Esophagus muscularis mucosa (tissue), 4 donors: ENCODE measurements around the gene CLIP4. TPM values are rescaled to one million over a fixed set of nuclear protein-coding genes. Genes with fewer than 3 reads are reported as not detected.
A peak's percentile ranks its signal among the peaks of the same experiment; 100 is the strongest.

Experiments
- DNase-seq: peaks from one replicate; pipeline ENCODE4 v3.0.0-alpha.2; 2017; ENCODE audit errors: extremely low spot score
- H3K27ac ChIP-seq, 4 donors: fragments of 200-600 bp; sonication (generic); replicated peaks in 1 of 4; 1 replicate in 3 of 4; 2 replicates in 1 of 4; pipeline ENCODE4 v1.5.1; 2016 to 2019; ENCODE audit warnings: mild to moderate bottlenecking in 1 of 4
- H3K27me3 ChIP-seq, 4 donors: fragments of 200-600 bp; sonication (generic); one replicate each; pipeline versions ENCODE4 v1.5.1 to v1.6.0; 2016 to 2019
- H3K36me3 ChIP-seq, 4 donors: fragments of 200-600 bp; sonication (generic); one replicate each; pipeline ENCODE4 v1.5.1; 2016 to 2019
- H3K4me1 ChIP-seq, 4 donors: fragments of 200-600 bp; sonication (generic); one replicate each; pipeline ENCODE4 v1.5.1; 2016 to 2019
- H3K4me3 ChIP-seq, 4 donors: fragments of 200-600 bp; sonication (generic); 1 replicate in 2 of 4; 2 replicates in 2 of 4; pipeline ENCODE4 v1.5.1; 2016 to 2019; ENCODE audit warnings: mild to moderate bottlenecking in 4 of 4, moderate library complexity in 1 of 4
- H3K9me3 ChIP-seq, 4 donors: fragments of 200-600 bp; sonication (generic); 1 replicate in 3 of 4; 2 replicates in 1 of 4; pipeline ENCODE4 v1.5.1; 2016 to 2019
- CTCF ChIP-seq, 3 experiments: fragments of 200-600 bp in 2 of 3; fragments of 450-650 bp in 1 of 3; sonication (generic) in 2 of 3; IDR thresholded peaks; one replicate each; pipeline ENCODE4 v1.5.1; 2017 to 2019; ENCODE audit warnings: antibody characterized with exemption in 3 of 3, mild to moderate bottlenecking in 2 of 3, moderate library complexity in 1 of 3
- EP300 ChIP-seq: sonication (generic); formaldehyde crosslinking; IDR thresholded peaks from one replicate; pipeline ENCODE4 v1.6.1; 2017; ENCODE audit warnings: antibody characterized with exemption
- POLR2A ChIP-seq: fragments of 450-650 bp; IDR thresholded peaks from one replicate; pipeline ENCODE4 v1.6.1; 2017; ENCODE audit warnings: antibody characterized with exemption, moderate library complexity, mild to moderate bottlenecking, low read depth
- POLR2AphosphoS5 ChIP-seq, 2 donors: sonication (generic); formaldehyde crosslinking; IDR thresholded peaks; one replicate each; pipeline ENCODE4 v1.6.1; 2017; ENCODE audit warnings: antibody characterized with exemption in 2 of 2
- WGBS: methylation state at CpG from one replicate; pipeline ENCODE4 v1.1.5; 2018; 5-methylcytosine and 5-hydroxymethylcytosine counted together
- intact Hi-C: fragments of 100-400 bp; cut with DNase I; formaldehyde crosslinking; loops from one replicate; pipeline ENCODE4 v1.15.1; 2023
- total RNA-seq, 4 donors: library from RNA; depleted of rRNA; stranded (reverse); fragments of >200 nt; gene quantifications; one replicate each; pipeline versions ENCODE4 v1.1.0 to v1.2.1, GENCODE V29; 2016

Gene CLIP4
- total RNA-seq, 4 donors from 2014 or later: 58.5 to 83.1 (median 66.8) TPM

GRCh38 chr2:29196792-29197788, 81.9 kb downstream of the CLIP4 start:
- Histone ChIP-seq H3K27ac (no peak overlapping the region), H3K27me3 (no peaks in the 10 kb centered on the region), H3K9me3 (no peaks in the 10 kb centered on the region), H3K36me3 (peaks cover 0 to 15% (median 0%) of the 10 kb centered on the region in 4 donors), H3K4me1 (peaks cover 0 to 7% (median 0%) of the 10 kb centered on the region in 4 donors), H3K4me3 (no peak overlapping the region)
- no peak for DNase-seq
- intact Hi-C loops: loop anchor here (2.0 kb wide), 1 partner anchor 236 kb away; no protein-coding TSS in a partner anchor
- 32% methylated on average over 14 of the region's 14 CpGs for WGBS
- TF ChIP-seq CTCF (IDR thresholded peaks at IDR 0.05) (peak; percentile 72 to 76 (median 74)), EP300 (no peak), POLR2AphosphoS5 (IDR thresholded peaks at IDR 0.05) (peak in 1 of 2 donors; percentile 23), POLR2A (no peak)

- Histone ChIP-seq H3K4me1 (peaks cover 0 to 2% (median 0%) of the 10 kb centered on the region in 4 donors), H3K27me3 (no peaks in the 10 kb centered on the region), H3K36me3 (peaks cover 0 to 14% (median 0%) of the 10 kb centered on the region in 4 donors), H3K9me3 (no peaks in the 10 kb centered on the region), H3K4me3 (no peak overlapping the region), H3K27ac (no peak overlapping the region)
- 54% methylated on average over 5 of the region's 5 CpGs for whole genome bisulfite sequencing
- no peak for DNase-seq
- no peak for TF ChIP-seq CTCF (IDR thresholded peaks at IDR 0.05)
- no peak for TF ChIP-seq POLR2A
- no peak for TF ChIP-seq EP300
- no peak for TF ChIP-seq POLR2AphosphoS5 (IDR thresholded peaks at IDR 0.05)
- intact Hi-C loops: no loop called here
Measured at GRCh38 chr2:29201979-29202378, 86.8 kb downstream of the CLIP4 start.

- TF ChIP-seq EP300 (no peak), POLR2A (no peak), CTCF (IDR thresholded peaks at IDR 0.05) (no peak), POLR2AphosphoS5 (IDR thresholded peaks at IDR 0.05) (no peak)
- 92% methylated on average over 4 of the region's 5 CpGs for WGBS
- H3K36me3 ChIP-seq: peaks cover 0 to 14% (median 0%) of the 10 kb centered on the region in 4 donors
- H3K27ac ChIP-seq: no peak overlapping the region
- DNase-seq: no peak
- no peaks in the 10 kb centered on the region for H3K9me3 ChIP-seq
- no peaks in the 10 kb centered on the region for H3K27me3 ChIP-seq
- H3K4me3 ChIP-seq: no peak overlapping the region
- no peaks in the 10 kb centered on the region for H3K4me1 ChIP-seq
- intact Hi-C loops: loop anchor here (1.0 kb wide), 1 partner anchor 12 kb away; no protein-coding TSS in a partner anchor
Measured at GRCh38 chr2:29202819-29203495, 87.7 kb downstream of the CLIP4 start.

GRCh38 chr2:29206941-29207340, 91.7 kb downstream of the CLIP4 start:
- DNase-seq: no peak
- TF ChIP-seq CTCF (IDR thresholded peaks at IDR 0.05) (no peak), POLR2AphosphoS5 (IDR thresholded peaks at IDR 0.05) (no peak), EP300 (no peak), POLR2A (no peak)
- H3K27ac ChIP-seq: no peak overlapping the region
- WGBS: 65% methylated on average over 5 of the region's 5 CpGs
- H3K27me3 ChIP-seq: no peaks in the 10 kb centered on the region
- H3K9me3 ChIP-seq: no peaks in the 10 kb centered on the region
- H3K4me1 ChIP-seq: no peaks in the 10 kb centered on the region
- H3K36me3 ChIP-seq: peaks cover 0 to 14% (median 0%) of the 10 kb centered on the region in 4 donors
- no peak overlapping the region for H3K4me3 ChIP-seq
- intact Hi-C loops: no loop called here
